Stimulated activated CD8-positive, alpha-beta memory T cell treated with anti-CD3 and anti-CD28 coated beads, Interleukin-2, amount 100 ng/mL, for 48 hours (primary cell): Measurements from ENCODE around the gene LRRC4C.

Experiments used
- DNase-seq, 2 donors: peaks; one replicate each; pipeline ENCODE4 v3.0.0-alpha.2; 2020; ENCODE audit warnings: low read depth in 2 of 2

LRRC4C gene

DNA sequence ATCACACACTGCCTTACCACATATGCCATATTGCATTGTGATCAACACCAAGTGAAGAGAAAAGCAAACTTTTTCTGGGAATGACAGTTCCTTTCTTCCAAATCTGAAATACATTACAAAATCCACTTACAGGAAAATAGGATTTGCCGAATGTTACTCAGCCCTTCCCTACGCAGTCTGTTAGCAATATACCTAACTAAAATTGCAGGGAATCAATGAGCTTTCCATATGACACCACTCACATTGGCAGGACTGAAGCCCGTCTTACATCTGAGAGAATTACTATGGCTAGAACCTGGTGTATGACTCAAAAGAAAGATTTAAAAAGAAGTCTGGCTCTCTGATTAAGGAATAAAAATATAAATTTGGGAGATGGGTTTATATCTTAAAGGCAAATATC lies 136.0 kb downstream of the LRRC4C start:
- no peak for DNase-seq

DNA sequence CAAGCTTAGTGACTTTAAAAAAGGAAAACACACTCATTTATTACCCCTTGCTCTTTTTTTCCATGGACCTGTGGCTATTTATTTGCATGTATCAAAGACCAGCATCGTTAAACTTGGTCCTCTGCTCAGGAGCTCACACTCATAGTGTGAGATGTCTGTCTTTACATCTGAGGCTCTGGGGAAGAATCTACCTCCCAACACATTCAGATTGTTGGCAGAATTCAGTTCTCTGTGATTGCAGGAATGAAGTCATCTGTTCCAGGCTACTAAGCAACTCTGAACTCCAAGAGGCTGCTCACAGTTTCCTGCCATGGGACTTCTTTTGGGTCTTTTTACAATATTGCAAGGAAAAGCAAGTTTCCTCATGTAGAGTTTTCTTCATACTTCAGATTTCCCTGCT lies 138.8 kb downstream of the LRRC4C start:
- DNase-seq, result no peak

DNA sequence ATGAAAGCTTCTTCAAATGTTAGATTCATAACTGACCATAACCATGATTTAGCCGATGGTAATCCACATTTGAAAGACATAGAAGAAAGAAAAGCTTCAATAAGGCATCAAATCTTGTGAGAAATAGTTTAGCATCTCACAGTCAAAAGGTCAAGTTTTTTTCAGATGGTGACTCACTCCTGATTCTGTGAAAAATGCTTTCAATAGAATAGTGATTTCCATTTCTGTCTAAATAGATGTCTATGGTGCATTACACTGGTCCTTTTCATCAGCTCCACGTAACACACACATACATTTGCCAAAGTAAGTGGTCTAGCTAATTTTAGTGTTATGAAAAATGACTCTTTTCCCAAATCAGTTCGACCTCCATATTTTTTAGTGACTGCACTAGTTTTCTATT lies 139.2 kb downstream of the LRRC4C start:
- no peak for DNase-seq

DNA sequence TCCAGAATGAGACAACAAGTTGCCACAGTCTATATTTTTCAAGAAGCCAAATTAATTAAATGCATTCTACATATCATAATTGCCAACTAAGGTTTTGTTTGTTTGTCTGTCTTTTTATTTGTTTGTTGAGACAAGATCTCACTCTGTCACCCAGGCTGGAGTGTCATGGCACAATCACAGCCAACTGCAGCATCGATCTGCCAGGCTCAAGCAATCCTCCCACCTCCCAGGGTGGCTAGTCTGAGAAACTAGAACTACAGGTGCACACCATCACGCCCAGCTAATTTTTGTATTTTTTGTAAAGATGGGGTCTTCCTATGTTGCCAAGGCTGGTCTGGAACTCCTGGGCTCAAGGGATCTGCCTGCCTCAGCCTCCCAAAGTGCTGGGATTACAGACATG lies 140.0 kb downstream of the LRRC4C start:
- no peak for DNase-seq

DNA sequence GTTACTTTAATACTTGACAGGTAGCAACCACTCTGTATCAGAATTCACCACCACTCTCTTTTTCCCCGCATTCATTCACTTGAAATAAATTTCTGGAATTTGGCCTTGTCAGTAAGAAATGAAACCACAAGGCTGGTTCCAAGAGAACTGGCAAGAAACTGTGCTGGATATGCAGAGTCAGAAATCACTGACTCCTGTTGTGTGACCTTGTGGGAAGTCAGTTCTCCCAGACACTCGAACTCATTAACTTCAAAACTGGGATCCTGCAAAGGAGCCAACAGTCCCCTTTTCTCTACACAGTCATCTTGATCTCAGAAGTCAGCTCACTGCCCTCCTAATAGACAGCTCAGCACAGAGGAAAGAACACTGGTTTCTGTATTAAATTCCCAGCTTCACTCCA lies 142.7 kb downstream of the LRRC4C start:
- DNase-seq, result no peak

DNA sequence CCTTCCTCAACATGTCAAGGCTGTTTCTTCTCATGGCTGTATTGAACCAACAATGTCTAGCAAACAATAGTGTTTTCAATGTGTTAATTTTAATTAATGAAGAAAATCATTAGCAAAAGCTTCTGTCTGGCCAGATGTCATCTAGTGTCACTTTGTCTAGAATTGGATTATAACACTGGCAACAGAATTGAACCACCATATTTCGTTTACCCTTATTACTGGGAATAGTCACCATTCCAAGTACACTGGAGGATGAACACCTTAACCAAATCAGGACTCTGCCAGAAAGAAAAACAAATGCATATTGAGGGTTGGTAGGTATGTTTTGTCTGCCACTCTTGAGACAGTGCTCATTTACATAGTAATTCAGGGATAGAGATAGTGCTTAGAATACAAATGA lies 146.2 kb downstream of the LRRC4C start:
- DNase-seq, result no peak

DNA sequence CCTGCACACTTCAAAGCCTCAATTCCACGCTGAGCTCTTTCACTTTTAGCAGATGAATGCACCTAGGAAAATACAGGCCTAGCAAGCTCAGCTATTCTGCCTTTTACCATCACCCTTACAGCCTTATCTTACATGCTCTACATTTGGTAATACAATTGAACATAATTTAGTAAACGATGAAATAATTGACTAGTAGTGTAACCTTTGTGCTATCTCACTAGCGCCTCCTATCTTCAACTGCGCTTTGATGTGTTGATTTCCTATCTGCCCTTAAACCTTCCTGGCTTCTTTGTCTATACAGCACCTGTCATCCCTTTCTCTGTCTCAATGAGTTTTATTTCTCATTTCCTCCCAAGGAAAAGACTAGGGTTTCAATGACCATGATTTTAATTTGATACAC lies 149.7 kb downstream of the LRRC4C start:
- no peak for DNase-seq

DNA sequence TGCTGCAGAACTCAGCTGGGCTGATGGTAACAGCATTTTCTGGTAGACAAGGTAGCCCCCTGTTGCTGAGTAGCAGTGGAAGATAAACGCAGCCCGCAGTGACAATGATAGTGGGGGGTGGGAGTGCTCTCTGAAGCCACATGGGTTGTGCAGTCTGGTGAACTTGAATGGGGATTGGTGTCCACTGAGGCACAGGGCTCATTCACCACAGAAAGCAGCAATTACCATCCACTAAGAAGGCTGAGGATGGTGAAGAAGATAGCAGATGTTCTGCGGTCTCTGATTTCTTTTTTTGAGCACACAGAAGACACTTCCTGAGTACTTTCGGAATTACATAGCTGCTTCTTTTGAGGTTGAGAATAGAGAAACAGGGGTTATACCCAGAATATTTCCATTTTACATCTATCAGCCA lies 150.3 kb downstream of the LRRC4C start:
- no peak for DNase-seq

DNA sequence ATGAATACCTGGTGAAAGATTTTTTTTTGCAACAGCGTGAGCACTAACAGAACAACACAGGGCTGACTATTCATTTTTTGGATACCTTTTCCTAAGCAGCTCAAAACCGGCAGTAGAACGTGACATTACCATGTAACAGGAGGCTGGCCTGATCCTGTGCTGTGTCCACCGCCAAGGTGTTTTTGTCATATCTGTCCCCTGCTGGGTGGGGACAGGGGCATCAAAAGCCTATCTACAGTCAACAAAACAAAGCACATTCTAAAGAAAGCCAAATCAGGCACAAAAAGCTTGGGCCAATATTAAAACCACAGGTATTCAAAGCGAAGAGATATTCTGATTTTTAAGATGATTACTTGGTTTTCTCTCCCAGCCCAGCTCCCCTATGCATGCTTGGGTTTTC lies 151.2 kb downstream of the LRRC4C start:
- no peak for DNase-seq

DNA sequence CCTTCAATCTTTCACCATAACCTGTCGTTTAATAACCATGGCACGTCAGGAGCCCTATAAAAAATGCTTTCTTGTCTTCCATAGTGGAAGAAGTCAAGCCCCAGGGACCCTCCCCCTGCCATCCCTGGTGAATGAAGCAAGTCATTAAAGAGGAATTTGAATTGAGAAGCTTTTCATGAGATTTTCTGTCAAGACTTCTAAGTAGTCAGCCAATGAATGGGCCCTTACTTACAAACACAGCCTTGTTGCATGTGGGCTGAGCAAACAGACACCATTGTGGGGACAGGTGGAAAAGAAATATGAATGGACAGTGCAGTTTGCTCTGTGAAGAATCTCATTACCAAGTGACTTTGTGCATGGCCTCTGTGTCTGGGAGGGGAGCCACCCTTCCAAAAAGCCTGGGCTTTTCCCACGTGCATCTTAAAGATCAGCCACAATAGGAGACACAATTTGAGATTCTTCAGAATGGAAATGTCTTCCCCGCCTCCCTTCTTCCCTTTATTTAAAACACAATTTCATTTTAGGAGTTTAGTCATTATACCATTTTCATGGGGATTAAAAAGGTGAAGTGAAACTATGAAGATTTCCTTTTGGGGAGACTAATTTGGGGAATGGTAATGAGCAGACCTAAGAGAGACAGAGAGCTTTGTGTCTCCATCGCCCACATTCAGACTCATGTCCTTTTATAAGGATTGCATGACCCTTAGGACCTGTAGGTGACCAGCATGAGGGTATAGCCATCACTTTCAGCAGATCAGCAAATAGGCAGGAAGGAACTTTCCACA lies 152.0 kb downstream of the LRRC4C start:
- DNase-seq, result no peak

DNA sequence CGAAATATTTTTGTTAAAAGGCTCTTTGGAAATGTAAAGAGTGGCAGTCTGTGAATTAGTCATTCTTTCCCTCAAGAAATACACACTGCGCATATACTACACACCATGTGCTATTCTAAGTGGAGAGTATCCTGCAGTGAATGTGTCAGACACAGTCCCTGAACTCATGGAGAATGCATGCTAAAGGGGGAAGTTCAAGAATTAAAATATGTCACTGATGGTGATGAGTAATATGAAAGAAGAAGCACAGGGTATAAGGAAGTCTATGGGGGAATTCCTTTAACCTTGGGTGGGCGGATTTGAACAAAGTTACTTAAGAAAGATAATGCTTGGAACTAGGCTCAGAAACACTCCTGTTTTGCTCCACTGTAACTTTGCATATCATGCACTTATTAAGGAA lies 153.0 kb downstream of the LRRC4C start:
- no peak for DNase-seq

DNA sequence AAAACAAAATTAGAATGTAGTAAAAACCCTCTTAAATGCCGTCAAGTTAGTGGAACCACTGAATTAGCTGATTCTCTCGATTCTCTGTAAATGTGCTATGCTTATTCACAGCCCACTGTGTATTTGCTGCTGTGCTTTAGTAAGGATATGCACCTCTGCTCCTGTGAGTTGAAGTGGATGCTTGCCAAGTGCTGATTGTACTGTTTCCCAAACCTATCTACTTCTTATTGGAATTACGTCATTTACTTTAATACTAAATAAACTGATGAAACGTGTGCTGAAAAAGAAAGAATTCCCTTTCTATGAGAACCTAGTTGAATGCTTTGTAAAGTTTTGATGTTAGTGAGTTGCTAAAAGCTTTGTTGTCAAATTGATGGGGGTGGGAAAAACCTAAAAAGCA lies 158.4 kb downstream of the LRRC4C start:
- no peak for DNase-seq

DNA sequence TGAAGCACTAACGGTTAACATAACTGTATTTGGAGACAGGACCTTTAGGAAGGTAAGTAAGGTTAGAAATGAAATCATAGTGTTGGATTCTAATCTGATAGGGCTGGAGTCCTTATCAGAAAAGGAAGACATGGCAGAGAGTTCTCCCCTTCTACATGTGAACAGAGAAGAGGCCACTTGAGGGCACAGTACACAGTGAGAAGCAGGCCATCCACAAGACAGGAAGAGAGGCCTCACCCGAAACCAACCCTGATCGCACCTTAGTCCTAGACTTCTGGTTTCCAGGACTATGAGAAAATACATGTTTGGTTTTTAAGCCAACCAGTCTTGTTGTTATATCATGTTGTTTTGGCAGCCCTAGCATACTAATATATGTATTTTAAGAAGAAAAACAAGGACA lies 170.0 kb downstream of the LRRC4C start:
- DNase-seq, result no peak

DNA sequence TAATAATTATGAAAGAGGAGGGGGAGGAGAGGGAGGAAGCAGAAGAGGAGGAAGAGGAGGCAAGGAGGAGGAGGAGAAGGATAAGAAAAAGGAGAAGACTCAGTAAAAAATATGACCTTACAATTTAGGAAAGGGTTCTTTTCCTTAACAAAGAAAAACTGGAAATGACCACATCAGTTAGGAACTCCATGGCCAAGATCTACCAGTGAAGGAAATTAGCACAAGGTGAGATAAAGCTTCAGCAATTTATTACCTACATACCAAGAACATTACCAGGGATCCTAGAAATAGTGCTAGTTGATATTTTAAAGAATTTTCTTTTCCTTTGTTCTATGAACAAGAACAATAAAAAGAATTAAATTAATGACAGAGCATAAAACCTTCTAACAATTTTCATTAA lies 172.7 kb downstream of the LRRC4C start:
- no peak for DNase-seq

DNA sequence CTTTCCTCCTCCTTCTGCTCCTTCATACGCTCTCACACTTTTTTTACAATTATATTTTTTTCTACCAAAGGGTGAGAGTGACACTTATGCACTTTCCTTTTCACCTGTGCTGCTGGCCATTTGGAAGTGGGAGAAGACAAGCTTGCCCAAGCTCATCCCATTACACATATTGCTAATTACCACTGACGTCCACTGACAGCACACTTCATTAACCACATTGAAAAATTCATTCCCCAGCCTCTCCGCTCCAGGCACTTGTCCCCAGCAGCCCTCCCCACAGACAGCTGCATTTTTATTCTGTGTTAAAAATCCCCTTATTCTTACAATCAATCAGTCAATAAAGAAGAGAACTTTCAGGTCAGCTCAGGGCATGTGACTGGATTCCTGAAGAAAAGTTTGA lies 175.1 kb downstream of the LRRC4C start:
- DNase-seq, result no peak

DNA sequence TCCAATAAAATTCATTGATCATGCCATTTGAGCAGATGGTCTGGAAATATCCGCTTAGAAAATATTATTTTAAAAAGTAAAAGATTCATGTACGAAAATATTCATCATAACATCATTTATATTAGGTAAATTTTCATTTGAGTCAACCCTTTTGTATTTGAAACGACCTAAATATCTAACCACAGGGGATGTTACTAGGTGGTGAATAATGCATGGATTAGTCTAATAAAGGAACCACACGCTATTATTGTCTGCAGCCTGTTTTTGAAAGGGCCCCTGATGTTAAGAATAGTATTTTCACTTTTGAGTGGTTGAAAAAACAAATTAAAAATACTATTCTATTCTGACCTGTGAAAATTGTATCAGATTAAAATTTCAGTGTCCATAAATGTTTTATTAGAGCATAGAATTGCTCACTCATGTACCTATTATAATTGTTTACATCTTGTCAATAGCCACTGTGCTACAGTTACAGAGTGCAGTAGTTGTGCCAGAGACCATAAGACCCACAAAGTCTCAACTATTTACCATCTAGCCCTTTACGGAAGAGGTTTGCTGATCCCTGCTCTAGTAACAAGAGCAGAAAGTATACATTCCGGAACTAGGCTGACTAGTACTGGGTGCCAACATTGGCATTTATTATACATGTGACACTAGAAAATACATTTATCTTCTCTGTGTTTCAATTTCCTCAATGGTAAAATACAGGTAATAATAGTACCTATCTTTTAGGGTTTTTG lies 176.1 kb downstream of the LRRC4C start:
- DNase-seq, result no peak

DNA sequence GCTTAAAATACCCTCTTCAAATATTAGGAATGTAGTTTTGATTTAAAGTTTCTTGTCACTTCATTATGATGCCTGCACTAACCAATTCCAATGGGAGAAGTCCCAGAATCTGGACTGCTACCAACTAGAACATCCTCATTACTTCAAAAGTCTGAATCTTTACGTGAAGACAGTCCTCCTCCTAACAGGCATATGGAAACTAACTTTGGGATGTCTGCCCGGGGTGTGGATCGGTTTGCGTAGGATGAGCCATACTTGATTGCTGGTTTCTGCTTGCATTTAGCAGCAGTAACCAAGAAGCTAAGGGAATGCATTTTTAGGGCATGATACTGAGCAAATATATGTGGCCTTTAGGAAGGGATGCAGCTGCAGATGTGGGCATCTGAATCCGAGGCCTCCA lies 177.1 kb downstream of the LRRC4C start:
- DNase-seq, result no peak

DNA sequence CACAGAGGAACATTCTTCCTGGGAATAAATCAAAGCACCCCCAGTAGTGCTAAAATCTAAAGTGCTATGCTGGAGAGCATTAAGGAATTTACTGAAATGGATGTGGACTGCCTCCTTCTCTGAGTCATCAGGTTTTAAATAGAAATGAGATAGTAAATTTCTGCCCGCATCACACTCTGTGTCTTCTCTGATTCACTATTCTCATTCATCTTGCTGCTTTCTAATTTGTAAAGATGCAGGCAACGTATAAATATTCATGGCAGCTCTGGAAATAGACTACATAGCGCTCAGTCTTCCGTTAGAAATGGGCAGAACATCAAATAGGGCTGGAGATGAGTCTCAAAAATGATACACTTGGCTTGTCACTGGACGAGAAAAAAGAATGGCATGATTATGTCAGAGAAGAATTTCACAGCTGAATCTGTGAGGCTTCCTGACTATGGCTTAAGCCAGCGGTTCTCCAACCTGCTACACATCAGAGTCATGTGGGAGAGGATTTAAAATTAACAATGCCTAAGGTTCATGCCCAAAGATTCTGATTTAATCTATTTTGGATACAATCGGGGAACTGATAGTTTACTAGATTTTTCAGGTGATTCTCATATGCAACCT lies 178.2 kb downstream of the LRRC4C start:
- no peak for DNase-seq

DNA sequence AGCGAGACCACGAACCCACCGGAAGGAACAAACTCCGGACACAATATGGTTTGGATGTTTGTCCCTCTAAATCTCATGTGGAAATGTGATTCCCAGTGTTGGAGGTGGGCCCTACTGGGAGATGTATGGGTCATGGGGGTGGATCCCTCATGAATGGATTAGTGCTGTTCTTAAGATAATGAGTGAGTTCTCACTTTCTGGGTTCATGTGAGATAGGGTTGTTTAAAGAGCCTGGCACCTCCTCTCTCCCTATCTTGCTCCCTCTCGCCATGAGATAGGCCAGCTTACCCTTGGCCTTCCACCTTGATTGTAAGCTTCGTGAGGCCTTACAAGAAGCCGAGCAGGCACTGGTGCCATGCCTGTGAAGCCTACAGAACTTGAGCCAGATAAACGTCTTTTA lies 184.6 kb downstream of the LRRC4C start:
- no peak for DNase-seq

DNA sequence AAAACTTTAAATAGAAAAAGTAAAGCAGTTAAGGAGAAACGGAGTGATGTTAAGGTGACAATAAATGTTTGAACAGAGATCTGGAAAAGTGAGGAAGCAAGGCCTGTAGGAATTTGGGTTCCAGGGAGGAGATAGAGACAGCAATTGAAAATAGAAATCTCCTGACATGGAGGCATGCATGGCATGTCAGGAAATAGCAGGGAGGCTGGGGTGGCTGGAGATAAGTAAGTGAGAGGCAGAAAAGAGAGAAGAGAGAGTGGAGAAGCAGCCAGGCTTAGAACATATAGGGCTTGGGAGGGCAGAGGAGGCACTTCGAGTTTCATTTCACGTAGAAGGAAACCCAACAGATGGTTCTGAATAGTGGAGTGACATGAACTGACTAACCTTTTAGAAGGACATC lies 185.5 kb downstream of the LRRC4C start:
- DNase-seq, result no peak

DNA sequence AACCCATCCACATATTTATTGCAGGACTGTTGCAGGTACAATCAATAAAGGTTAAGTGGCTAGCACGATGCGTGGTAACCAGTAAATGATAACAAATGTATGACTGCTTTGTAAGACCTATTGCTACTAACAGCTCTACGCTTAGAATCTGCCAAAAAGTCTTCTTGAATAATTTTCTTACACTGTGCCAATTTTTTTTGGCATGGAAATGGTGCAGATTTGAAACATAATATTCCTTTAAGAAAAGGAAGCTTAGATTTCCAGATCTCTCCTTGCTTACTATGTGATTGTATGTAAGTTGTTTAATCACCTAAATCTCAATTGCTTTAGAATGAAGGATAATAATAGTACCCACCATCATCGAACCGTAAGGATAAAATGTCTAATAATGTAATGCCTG lies 192.0 kb downstream of the LRRC4C start:
- no peak for DNase-seq

DNA sequence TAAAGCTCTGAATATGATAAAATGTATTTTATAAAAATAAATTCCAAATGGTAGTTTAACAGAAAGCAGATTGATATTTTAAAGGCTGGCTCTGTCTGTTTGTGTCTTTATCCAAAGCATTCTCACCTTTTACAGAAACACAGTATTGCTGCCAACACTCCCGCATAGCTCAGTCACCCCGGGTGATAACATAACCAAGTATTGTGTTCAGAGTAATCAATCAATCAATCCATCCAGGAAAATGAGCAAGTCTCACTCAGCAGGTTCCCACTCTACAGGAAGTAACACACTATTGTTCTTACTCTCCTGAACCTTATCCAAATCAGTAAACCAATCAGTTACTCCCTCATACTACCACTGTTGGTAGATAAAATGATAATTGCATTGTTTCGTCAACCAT lies 203.4 kb downstream of the LRRC4C start:
- DNase-seq, result no peak

DNA sequence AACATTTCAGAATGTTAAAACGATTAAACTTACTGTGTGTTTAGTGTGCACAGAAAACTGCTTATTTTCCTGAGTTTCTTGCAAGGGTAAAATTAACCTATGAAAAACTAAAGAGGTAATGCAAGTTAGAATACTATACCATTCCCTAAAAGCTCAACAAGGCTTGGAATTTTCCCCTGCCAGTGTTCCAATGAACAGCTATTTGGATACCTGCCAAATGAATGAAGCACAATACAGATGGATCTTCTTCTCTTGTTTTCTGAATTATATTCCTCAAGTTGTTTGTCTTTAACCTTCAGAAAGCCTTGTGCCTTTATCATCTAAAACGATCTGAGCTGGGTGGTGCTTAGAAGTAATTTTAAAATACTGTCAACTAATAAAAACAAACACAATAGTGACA lies 204.5 kb downstream of the LRRC4C start:
- DNase-seq, result no peak
